Keratinocyte (primary cell): Measurements from ENCODE around the gene HDGF. TPM values are rescaled to one million over a fixed set of nuclear protein-coding genes. Genes with fewer than 3 reads are reported as not detected.

ENCODE experiments used
- DNase-seq: peaks from one replicate; pipeline ENCODE4 v3.0.0-alpha.2; 2011; ENCODE audit warnings: low read depth, missing footprints, low spot score
- FAIRE-seq: peaks from 2 replicates; lab custom pipeline; 2011; peaks lifted over from hg19 to GRCh38; lab: Jason Lieb, UNC
- H2AFZ ChIP-seq: 2 replicates; pipeline ENCODE4 v1.6.0; 2012; ENCODE audit warnings: low read length, control low read depth, inconsistent platforms; ENCODE audit not compliant: control insufficient read depth
- H3K27ac ChIP-seq: 2 replicates; pipeline ENCODE4 v1.5.1; 2011; ENCODE audit warnings: low read length; ENCODE audit not compliant: control insufficient read depth, insufficient read depth
- H3K27me3 ChIP-seq: 3 replicates; pipeline ENCODE4 v1.6.0; 2011; ENCODE audit warnings: low read length; ENCODE audit not compliant: control insufficient read depth, insufficient read depth; ENCODE audit errors: extremely low read depth
- H3K36me3 ChIP-seq, 2 experiments: 2 replicates in 1 of 2; 3 replicates in 1 of 2; pipeline ENCODE4 v1.5.1; 2011; ENCODE audit warnings: low read length in 2 of 2, mild to moderate bottlenecking in 1 of 2; ENCODE audit not compliant: control insufficient read depth in 2 of 2, insufficient read depth in 2 of 2; ENCODE audit errors: extremely low read depth in 1 of 2
- H3K4me1 ChIP-seq: 3 replicates; pipeline ENCODE4 v1.5.1; 2011; ENCODE audit warnings: low read length; ENCODE audit not compliant: control insufficient read depth, insufficient read depth; ENCODE audit errors: extremely low read depth
- H3K4me2 ChIP-seq: 3 replicates; pipeline ENCODE4 v1.6.0; 2011; ENCODE audit warnings: low read depth, low read length; ENCODE audit not compliant: control insufficient read depth, insufficient read depth; ENCODE audit errors: extremely low read depth
- H3K4me3 ChIP-seq, 3 experiments: fragments of 200-600 bp in 1 of 3; sonication (generic) in 1 of 3; 2 replicates in 2 of 3; 3 replicates in 1 of 3; pipeline ENCODE4 v1.5.1; 2011 to 2016; ENCODE audit warnings: low read length in 3 of 3, mild to moderate bottlenecking in 3 of 3, control low read depth in 2 of 3, inconsistent platforms in 1 of 3, low read depth in 1 of 3, mixed read lengths in 1 of 3, mixed run types in 1 of 3, moderate library complexity in 1 of 3; ENCODE audit not compliant: control insufficient read depth in 2 of 3, insufficient read depth in 2 of 3; ENCODE audit errors: extremely low read depth in 1 of 3
- H3K79me2 ChIP-seq: 2 replicates; pipeline ENCODE4 v1.6.0; 2012; ENCODE audit warnings: low read length; ENCODE audit not compliant: control insufficient read depth, insufficient read depth
- H3K9ac ChIP-seq: 3 replicates; pipeline ENCODE4 v1.6.0; 2011; ENCODE audit warnings: low read length; ENCODE audit not compliant: control insufficient read depth, insufficient read depth; ENCODE audit errors: extremely low read depth
- H3K9me1 ChIP-seq: 3 replicates; pipeline ENCODE4 v1.6.0; 2011; ENCODE audit warnings: low read length; ENCODE audit not compliant: control insufficient read depth, insufficient read depth; ENCODE audit errors: extremely low read depth
- H3K9me3 ChIP-seq: 2 replicates; pipeline ENCODE4 v1.5.1; 2012; ENCODE audit warnings: low read depth, low read length; ENCODE audit not compliant: control insufficient read depth
- H4K20me1 ChIP-seq: 3 replicates; pipeline ENCODE4 v1.6.0; 2011; ENCODE audit warnings: low read length; ENCODE audit not compliant: control insufficient read depth, insufficient read depth; ENCODE audit errors: extremely low read depth
- EZH2 ChIP-seq: IDR thresholded peaks from one replicate; pipeline ENCODE4 v1.6.1; 2012; ENCODE audit warnings: inconsistent platforms, mild to moderate bottlenecking, low read length, moderate library complexity
- dilution Hi-C: fragments of 300-500 bp; cut with MboI; formaldehyde crosslinking; loops from one replicate; pipeline ENCODE4 v1.7.0; 2020; ENCODE audit warnings: low sequenced_read_pairs; ENCODE audit not compliant: extremely low pct_ligation_motif_present
- polyA plus RNA-seq, 5 experiments: library from polyadenylated mRNA; depleted of rRNA in 3 of 5; stranded (reverse) in 3 of 5; stranded (forward) in 1 of 5; unstranded in 1 of 5; fragments of >200 nt; gene quantifications; 1 replicate in 1 of 5; 2 replicates in 3 of 5; 3 replicates in 1 of 5; pipeline versions ENCODE4 v1.2.1 to v1.2.3, GENCODE V29; 2011 to 2012; ENCODE audit warnings: missing spikeins in 2 of 5, low read depth in 1 of 5, low replicate concordance in 1 of 5
- TF ChIP-seq, protein P1 (sequence below), 3 experiments: IDR thresholded peaks in 1 of 3; conservative IDR thresholded peaks in 1 of 3; optimal IDR thresholded peaks in 1 of 3; 2 replicates in 2 of 3; 3 replicates in 1 of 3; pipeline versions ENCODE3 to v1.5.1; 2011; ENCODE audit warnings: low read length in 3 of 3, mild to moderate bottlenecking in 3 of 3, moderate library complexity in 2 of 3, control low read depth in 1 of 3, inconsistent platforms in 1 of 3; ENCODE audit not compliant: insufficient read depth in 2 of 3; ENCODE audit errors: extremely low read depth in 1 of 3

HDGF gene
- polyA plus RNA-seq, 1 donor (not counting 4 experiments of a cell fraction or from before 2014, with no cell fraction given): 240 TPM

DNA sequence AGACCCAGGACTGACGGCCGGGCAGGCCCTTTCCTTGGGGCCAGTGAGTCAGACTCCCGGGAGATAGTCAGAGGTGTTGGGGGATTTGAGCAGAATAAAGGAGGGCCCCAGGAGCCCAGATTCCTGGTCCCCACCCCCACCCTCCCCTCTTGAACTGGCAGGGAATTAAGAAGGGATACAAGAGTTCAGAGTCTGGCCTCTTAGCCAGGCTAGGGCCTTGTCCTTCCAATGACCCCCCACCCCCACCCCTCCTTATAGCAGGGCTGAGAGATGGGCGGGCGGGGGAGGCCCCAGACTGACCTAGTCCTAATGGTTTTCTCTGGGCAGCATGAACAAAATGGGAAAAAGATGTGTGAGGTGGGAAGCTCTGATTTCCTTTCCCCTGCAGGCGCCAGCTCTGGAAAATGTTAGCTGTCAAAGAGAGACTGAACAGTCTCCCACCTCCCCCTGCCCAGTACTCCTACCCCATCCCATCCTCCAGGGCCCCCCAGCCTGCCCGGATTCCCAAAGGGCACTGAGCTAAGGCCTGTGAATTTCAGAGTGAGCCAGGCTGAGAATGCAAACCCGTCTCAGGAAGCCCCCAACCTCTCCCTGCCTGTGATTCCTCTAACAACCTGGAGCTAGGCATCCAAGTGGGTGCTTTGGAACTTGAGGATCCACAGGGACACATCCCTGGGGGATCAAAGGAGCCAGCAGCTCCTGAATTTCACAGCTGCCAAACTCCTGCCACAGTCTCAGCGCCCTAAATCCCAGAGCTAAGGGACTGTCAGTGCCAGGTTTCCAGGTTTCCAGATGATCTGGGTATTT is 40.3 kb downstream of the HDGF start:
- no peak overlapping the region for H3K27ac ChIP-seq
- no peak overlapping the region for H2AFZ ChIP-seq
- peaks cover 13% of the 10 kb centered on the region for H3K27me3 ChIP-seq
- no peaks in the 10 kb centered on the region for H3K79me2 ChIP-seq
- H3K4me2 ChIP-seq: no peak overlapping the region
- no peak overlapping the region for H3K9ac ChIP-seq
- no peak overlapping the region for H3K4me3 ChIP-seq
- no peaks in the 10 kb centered on the region for H3K9me1 ChIP-seq
- peaks cover 26% of the 10 kb centered on the region for H3K4me1 ChIP-seq
- no peaks in the 10 kb centered on the region for H4K20me1 ChIP-seq
- TF ChIP-seq, protein P1, sequence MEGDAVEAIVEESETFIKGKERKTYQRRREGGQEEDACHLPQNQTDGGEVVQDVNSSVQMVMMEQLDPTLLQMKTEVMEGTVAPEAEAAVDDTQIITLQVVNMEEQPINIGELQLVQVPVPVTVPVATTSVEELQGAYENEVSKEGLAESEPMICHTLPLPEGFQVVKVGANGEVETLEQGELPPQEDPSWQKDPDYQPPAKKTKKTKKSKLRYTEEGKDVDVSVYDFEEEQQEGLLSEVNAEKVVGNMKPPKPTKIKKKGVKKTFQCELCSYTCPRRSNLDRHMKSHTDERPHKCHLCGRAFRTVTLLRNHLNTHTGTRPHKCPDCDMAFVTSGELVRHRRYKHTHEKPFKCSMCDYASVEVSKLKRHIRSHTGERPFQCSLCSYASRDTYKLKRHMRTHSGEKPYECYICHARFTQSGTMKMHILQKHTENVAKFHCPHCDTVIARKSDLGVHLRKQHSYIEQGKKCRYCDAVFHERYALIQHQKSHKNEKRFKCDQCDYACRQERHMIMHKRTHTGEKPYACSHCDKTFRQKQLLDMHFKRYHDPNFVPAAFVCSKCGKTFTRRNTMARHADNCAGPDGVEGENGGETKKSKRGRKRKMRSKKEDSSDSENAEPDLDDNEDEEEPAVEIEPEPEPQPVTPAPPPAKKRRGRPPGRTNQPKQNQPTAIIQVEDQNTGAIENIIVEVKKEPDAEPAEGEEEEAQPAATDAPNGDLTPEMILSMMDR (optimal IDR thresholded peaks at IDR 0.05 in 1 of 3, IDR thresholded peaks at IDR 0.05 in 1 of 3, conservative IDR thresholded peaks at IDR 0.05 in 1 of 3; ENCODE audit: extremely low read depth in 1 of 3, insufficient read depth in 2 of 3, low read length in 3 of 3): no peak
- no peak for TF ChIP-seq EZH2
- dilution Hi-C loops: no loop called here
- H3K36me3 ChIP-seq: no peaks in the 10 kb centered on the region
- H3K9me3 ChIP-seq: no peaks in the 10 kb centered on the region
- DNase-seq: no peak
- FAIRE-seq: no peak

DNA sequence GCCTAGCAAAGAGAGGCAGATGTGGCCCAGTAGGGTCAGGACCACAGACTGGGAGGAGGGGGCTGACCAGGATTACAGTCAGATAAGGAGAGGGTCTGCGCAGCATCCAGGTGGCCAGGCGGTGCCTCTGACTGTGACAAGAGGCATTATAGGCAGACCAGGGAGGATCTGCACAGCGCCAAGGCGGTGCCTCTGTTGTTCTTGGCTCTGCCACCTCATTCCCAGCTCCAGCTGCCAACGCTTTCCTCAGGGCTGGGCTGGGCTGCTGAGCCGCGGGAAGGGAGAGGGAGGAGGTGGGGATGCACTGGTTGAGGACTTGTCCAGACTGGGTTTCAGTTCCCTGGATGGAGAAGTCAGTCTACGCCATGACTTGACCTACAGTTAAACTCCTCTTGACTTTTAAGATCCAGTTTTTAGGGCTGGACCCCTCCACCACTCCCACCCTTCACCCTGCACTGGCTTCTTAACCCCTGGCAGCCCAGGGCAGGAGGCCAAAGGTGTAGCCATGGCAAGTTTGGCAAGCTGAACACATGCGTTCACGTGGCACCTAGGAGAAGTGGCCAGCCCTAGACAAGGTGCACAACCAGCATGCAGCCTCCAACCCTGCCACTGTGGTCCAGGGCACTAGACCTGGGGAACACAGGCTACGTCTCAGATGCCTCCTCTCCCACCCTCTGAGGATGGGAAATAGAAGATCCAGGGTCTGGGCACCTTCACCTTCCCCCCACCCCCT is 41.6 kb downstream of the HDGF start:
- H3K27ac ChIP-seq: no peak overlapping the region

More for the DNA sequence above, 41.6 kb downstream of the HDGF start:
- Histone ChIP-seq H2AFZ (no peak overlapping the region), H3K4me1 (peaks cover 37% of the 10 kb centered on the region), H3K4me2 (peak overlapping the region; percentile 52), H3K9me1 (no peaks in the 10 kb centered on the region), H3K27me3 (peaks cover 20% of the 10 kb centered on the region), H3K79me2 (no peaks in the 10 kb centered on the region), H3K36me3 (no peaks in the 10 kb centered on the region), H4K20me1 (no peaks in the 10 kb centered on the region), H3K4me3 (peak overlapping the region in 1 of 3 experiments; percentile 4), H3K9ac (no peak overlapping the region), H3K9me3 (no peaks in the 10 kb centered on the region)
- no peak for DNase-seq
- no peak for TF ChIP-seq EZH2
- TF ChIP-seq, protein P1 (optimal IDR thresholded peaks at IDR 0.05 in 1 of 3, IDR thresholded peaks at IDR 0.05 in 1 of 3, conservative IDR thresholded peaks at IDR 0.05 in 1 of 3; ENCODE audit: extremely low read depth in 1 of 3, insufficient read depth in 2 of 3, low read length in 3 of 3): no peak
- peak; percentile 99 for FAIRE-seq
- dilution Hi-C loops: no loop called here
